ENCODE data around the gene SGCD. TPM values are rescaled to one million over a fixed set of nuclear protein-coding genes. Genes with fewer than 3 reads are reported as not detected.

SGCD gene
- total RNA-seq, 1 experiment from 2014 or later: not detected

- H3K36me3 ChIP-seq: no peaks in the 10 kb centered on the region
- DNase-seq (ENCODE audit: low read depth in 1 of 2, low spot score in 2 of 2): no peak
- no peaks in the 10 kb centered on the region for H3K4me1 ChIP-seq (replicated peaks)
- H3K9me3 ChIP-seq (replicated peaks): peaks cover 5% of the 10 kb centered on the region
- no peaks in the 10 kb centered on the region for H3K27me3 ChIP-seq (replicated peaks)
- no peak overlapping the region for H3K27ac ChIP-seq
- no peak overlapping the region for H3K4me3 ChIP-seq
Measured at GRCh38 chr5:156332245-156332644, 5.3 kb downstream of the SGCD start.

DNA sequence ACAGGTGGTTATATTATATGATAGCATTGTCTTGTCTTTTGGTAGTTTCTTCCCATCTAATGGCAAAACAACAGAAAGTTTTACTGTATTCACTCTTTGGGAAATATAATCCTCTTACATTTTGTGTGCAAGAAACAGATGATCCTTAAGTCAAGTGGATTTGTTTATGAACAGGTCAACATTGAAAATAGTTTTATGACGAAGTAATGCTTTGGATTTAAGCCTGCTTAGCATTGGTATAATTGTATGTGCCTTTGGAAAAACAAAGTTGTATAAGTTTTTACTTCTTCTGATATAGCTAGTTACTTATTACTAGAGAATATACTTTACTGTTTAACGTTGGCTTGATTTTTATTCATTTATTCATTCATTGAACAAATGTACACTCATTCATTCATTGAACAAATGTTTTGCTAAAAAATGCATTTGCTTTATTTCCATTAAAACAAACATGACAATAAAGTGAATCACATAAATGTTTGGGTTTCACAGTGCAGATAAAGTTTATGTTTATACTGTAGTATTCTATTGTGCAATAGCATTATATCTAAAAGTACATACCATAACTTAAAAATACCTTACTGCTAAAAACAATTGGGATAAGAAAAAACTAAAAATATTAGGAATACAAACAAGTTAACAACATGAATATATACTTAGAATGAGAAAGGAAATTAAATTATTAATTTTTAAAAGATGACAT lies 12.3 kb downstream of the SGCD start:
- no peaks in the 10 kb centered on the region for H3K36me3 ChIP-seq
- H3K9me3 ChIP-seq (replicated peaks): no peaks in the 10 kb centered on the region
- H3K4me3 ChIP-seq: no peak overlapping the region
- H3K27ac ChIP-seq: no peak overlapping the region
- H3K27me3 ChIP-seq (replicated peaks): no peaks in the 10 kb centered on the region
- no peaks in the 10 kb centered on the region for H3K4me1 ChIP-seq (replicated peaks)
- no peak for DNase-seq (ENCODE audit: low read depth in 1 of 2, low spot score in 2 of 2)

DNA sequence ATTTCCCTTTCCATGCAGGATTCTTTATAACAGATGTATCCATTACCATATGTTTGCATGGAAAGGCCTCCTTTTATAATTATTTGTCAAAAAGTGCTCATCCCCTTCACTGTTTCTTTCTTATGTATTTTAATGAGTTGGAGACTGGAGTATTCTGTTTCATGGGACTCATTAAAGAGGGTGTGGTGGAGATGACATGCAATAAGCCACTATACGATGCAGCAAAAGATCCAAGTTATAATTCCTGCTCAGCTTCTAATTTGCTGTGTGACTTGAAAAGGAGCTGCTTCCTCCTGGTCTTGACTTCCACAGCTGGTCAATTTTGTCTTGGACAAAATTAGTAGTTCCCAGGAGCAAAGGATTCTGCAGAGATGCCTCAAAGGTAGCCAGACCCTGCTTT lies 13.9 kb downstream of the SGCD start:
- H3K27me3 ChIP-seq (replicated peaks): no peaks in the 10 kb centered on the region
- no peak for DNase-seq (ENCODE audit: low read depth in 1 of 2, low spot score in 2 of 2)
- no peak overlapping the region for H3K4me3 ChIP-seq
- H3K36me3 ChIP-seq: no peaks in the 10 kb centered on the region
- H3K9me3 ChIP-seq (replicated peaks): no peaks in the 10 kb centered on the region
- no peak overlapping the region for H3K27ac ChIP-seq
- no peaks in the 10 kb centered on the region for H3K4me1 ChIP-seq (replicated peaks)

GRCh38 chr5:156350256-156350655 lies 23.3 kb downstream of the SGCD start:
- H3K27ac ChIP-seq: no peak overlapping the region
- H3K36me3 ChIP-seq: no peaks in the 10 kb centered on the region
- no peaks in the 10 kb centered on the region for H3K27me3 ChIP-seq (replicated peaks)
- no peaks in the 10 kb centered on the region; the same call in 1 of the 2 replicates for H3K9me3 ChIP-seq (replicated peaks)
- DNase-seq (ENCODE audit: low read depth in 1 of 2, low spot score in 2 of 2): no peak
- H3K4me3 ChIP-seq: no peak overlapping the region
- no peaks in the 10 kb centered on the region for H3K4me1 ChIP-seq (replicated peaks)

DNA sequence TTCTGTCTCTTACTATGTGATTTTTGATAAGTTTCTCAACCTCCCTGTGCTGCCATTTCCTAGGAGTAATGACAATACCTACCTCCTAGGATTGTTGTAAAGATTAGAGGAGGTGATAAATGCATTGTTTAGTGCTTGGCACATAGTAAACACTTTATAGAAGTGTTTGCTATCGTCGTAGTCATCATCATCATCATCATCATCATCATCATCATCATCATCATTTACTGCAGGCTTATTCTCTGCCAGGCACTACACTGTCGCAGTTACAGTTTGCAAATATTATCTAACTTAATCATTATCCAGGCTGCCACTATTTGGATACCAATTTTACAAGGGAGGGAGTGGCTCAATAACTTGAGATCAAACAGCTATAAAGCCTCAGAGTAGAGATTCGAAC lies 24.5 kb downstream of the SGCD start:
- Histone ChIP-seq H3K36me3 (no peaks in the 10 kb centered on the region), H3K27me3 (replicated peaks) (no peaks in the 10 kb centered on the region), H3K27ac (no peak overlapping the region), H3K4me1 (replicated peaks) (no peaks in the 10 kb centered on the region), H3K4me3 (no peak overlapping the region), H3K9me3 (replicated peaks) (no peaks in the 10 kb centered on the region; the same call in 1 of the 2 replicates)
- no peak for DNase-seq (ENCODE audit: low read depth in 1 of 2, low spot score in 2 of 2)

DNA sequence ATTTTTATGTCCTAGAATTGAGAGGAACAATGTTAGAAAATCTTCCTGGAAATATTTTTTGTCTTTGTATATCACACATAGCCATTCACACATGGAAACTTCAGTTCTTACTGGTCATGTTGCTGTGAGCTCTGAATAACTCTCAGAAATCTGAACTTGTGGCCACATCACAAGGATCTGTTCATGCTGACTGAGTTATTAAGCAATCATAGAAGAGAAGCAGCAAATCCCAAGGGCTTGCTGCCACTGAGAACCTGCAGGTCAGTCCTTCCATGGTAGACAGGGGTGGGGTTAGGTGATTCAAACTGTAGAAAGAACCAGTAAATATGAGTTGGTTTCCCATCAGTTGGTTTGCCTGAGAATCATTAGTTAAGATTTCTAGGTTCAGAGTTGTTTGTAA lies 27.6 kb downstream of the SGCD start:
- Histone ChIP-seq H3K27me3 (replicated peaks) (no peaks in the 10 kb centered on the region), H3K4me1 (replicated peaks) (no peaks in the 10 kb centered on the region), H3K36me3 (no peaks in the 10 kb centered on the region), H3K9me3 (replicated peaks) (peaks cover 3% of the 10 kb centered on the region; the same call in 1 of the 2 replicates), H3K27ac (no peak overlapping the region), H3K4me3 (no peak overlapping the region)
- DNase-seq (ENCODE audit: low read depth in 1 of 2, low spot score in 2 of 2): no peak

- no peak for DNase-seq (ENCODE audit: low read depth in 1 of 2, low spot score in 2 of 2)
- H3K4me1 ChIP-seq (replicated peaks): no peaks in the 10 kb centered on the region
- no peak overlapping the region for H3K4me3 ChIP-seq
- H3K27ac ChIP-seq: no peak overlapping the region
- H3K9me3 ChIP-seq (replicated peaks): peaks cover 3% of the 10 kb centered on the region; the same call in 1 of the 2 replicates
- no peaks in the 10 kb centered on the region for H3K36me3 ChIP-seq
- no peaks in the 10 kb centered on the region for H3K27me3 ChIP-seq (replicated peaks)
Measured at GRCh38 chr5:156356238-156356637, 29.3 kb downstream of the SGCD start.

- H3K4me3 ChIP-seq: no peak overlapping the region
- no peaks in the 10 kb centered on the region for H3K4me1 ChIP-seq (replicated peaks)
- no peaks in the 10 kb centered on the region for H3K36me3 ChIP-seq
- no peak overlapping the region for H3K27ac ChIP-seq
- DNase-seq (ENCODE audit: low read depth in 1 of 2, low spot score in 2 of 2): no peak
- no peaks in the 10 kb centered on the region for H3K27me3 ChIP-seq (replicated peaks)
- H3K9me3 ChIP-seq (replicated peaks): peaks cover 3% of the 10 kb centered on the region; the same call in 1 of the 2 replicates
Measured at GRCh38 chr5:156359476-156359875, 32.5 kb downstream of the SGCD start.

GRCh38 chr5:156361436-156362109 lies 34.6 kb downstream of the SGCD start:
- DNase-seq (ENCODE audit: low read depth in 1 of 2, low spot score in 2 of 2): no peak
- Histone ChIP-seq H3K4me1 (replicated peaks) (no peaks in the 10 kb centered on the region), H3K27me3 (replicated peaks) (no peaks in the 10 kb centered on the region), H3K4me3 (no peak overlapping the region), H3K9me3 (replicated peaks) (peaks cover 3% of the 10 kb centered on the region; the same call in 1 of the 2 replicates), H3K36me3 (no peaks in the 10 kb centered on the region), H3K27ac (no peak overlapping the region)

- Histone ChIP-seq H3K4me1 (replicated peaks) (no peaks in the 10 kb centered on the region), H3K36me3 (no peaks in the 10 kb centered on the region), H3K27ac (no peak overlapping the region), H3K4me3 (no peak overlapping the region), H3K27me3 (replicated peaks) (no peaks in the 10 kb centered on the region), H3K9me3 (replicated peaks) (peaks cover 3% of the 10 kb centered on the region; the same call in 1 of the 2 replicates)
- no peak for DNase-seq (ENCODE audit: low read depth in 1 of 2, low spot score in 2 of 2)
Measured at GRCh38 chr5:156363861-156364260, 36.9 kb downstream of the SGCD start.

DNA sequence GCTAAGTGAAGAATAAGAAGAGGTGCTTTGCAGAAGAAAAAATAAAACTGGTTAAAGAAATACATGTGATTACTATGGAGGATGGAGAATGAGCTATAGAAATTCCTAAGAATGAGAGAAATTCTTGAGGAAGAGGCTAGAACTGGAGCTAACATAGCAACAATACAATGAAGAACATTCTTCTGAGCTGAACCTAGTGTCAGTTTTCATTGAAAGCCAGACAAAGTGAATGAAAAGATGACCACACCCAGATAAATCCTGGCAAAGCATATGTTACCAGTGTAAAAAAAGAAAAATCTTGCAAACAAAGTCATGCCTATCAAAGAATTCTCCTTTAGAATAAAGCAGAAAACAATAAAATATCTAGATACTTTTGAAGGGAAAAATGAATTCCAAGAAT lies 39.6 kb downstream of the SGCD start:
- H3K27ac ChIP-seq: no peak overlapping the region
- no peak overlapping the region for H3K4me3 ChIP-seq
- no peak for DNase-seq (ENCODE audit: low read depth in 1 of 2, low spot score in 2 of 2)

GRCh38 chr5:156367597-156367996 lies 40.6 kb downstream of the SGCD start:
- DNase-seq (ENCODE audit: low read depth in 1 of 2, low spot score in 2 of 2): no peak
- no peak overlapping the region for H3K27ac ChIP-seq
- no peaks in the 10 kb centered on the region; the same call in 1 of the 2 replicates for H3K9me3 ChIP-seq (replicated peaks)
- H3K36me3 ChIP-seq: no peaks in the 10 kb centered on the region
- H3K4me1 ChIP-seq (replicated peaks): no peaks in the 10 kb centered on the region
- no peaks in the 10 kb centered on the region for H3K27me3 ChIP-seq (replicated peaks)
- H3K4me3 ChIP-seq: no peak overlapping the region

More for the DNA sequence above, 39.6 kb downstream of the SGCD start:
- Histone ChIP-seq H3K4me1 (replicated peaks) (no peaks in the 10 kb centered on the region), H3K36me3 (no peaks in the 10 kb centered on the region), H3K9me3 (replicated peaks) (no peaks in the 10 kb centered on the region; the same call in 1 of the 2 replicates), H3K27me3 (replicated peaks) (no peaks in the 10 kb centered on the region)

DNA sequence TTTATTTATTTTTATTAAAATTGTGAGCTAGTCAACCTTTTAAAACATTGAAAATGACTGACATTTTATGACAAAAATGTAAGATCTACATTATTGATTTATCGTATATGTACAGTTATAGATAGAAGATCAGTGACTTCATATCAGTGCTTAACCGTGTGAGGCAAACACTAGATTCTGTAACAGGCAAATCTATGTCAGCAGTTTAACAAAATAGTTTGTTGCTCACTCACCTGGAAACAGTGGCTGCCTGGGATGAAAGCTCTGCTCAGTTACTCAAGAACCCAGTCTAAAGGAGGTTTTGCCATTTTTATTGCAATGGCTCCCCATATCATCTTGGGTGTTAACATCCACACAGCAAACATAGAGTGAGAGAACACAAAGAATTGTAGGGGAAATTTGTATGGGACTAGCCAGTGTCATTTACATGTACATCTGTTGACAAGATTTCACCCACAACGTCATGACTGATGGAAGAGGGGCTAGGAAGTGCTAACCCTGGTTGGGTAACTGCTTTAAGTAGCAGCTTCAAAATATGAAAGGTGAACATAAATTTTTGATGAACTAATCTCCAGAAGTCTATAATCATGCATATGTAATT lies 49.0 kb downstream of the SGCD start:
- Histone ChIP-seq H3K9me3 (replicated peaks) (no peaks in the 10 kb centered on the region), H3K4me3 (no peak overlapping the region), H3K36me3 (no peaks in the 10 kb centered on the region), H3K4me1 (replicated peaks) (no peaks in the 10 kb centered on the region), H3K27ac (no peak overlapping the region), H3K27me3 (replicated peaks) (no peaks in the 10 kb centered on the region)
- no peak for DNase-seq (ENCODE audit: low read depth in 1 of 2, low spot score in 2 of 2)

DNA sequence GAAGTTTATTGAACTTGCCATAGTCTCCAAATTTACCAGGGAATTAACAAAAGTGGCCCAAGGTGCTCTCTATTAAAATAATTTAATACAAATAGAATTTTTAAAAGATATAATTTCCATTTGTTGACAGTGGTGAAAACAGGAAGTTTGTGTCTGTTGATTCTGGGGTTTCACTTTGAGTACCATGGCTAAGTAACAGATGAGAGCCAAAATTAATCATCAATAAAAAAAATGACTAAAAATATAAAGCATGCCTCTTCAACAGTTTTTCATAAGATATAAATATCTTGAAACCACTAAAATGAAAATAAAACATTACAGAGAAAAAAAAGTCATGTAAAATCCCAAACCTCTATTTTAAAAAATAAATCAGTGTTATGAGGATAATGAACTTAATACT lies 49.8 kb downstream of the SGCD start:
- H3K36me3 ChIP-seq: no peaks in the 10 kb centered on the region
- H3K9me3 ChIP-seq (replicated peaks): no peaks in the 10 kb centered on the region
- no peaks in the 10 kb centered on the region for H3K4me1 ChIP-seq (replicated peaks)
- DNase-seq (ENCODE audit: low read depth in 1 of 2, low spot score in 2 of 2): no peak
- H3K27me3 ChIP-seq (replicated peaks): no peaks in the 10 kb centered on the region
- H3K27ac ChIP-seq: no peak overlapping the region
- no peak overlapping the region for H3K4me3 ChIP-seq
